SU-DHL-6 (cell line): Measurements from ENCODE around the gene SLC6A7.

Experiments used
- EZH2phosphoT487 ChIP-seq: fragments of 200-600 bp; sonication (generic), shearing (Covaris generic); conservative IDR thresholded peaks from 2 replicates; pipeline ENCODE4 v1.6.1; 2018; ENCODE audit warnings: mild to moderate bottlenecking, antibody characterized with exemption, low read length, moderate library complexity, mixed read lengths
- TF ChIP-seq, protein P1 (sequence below): fragments of 200-600 bp; sonication (generic); IDR thresholded peaks from one replicate; pipeline ENCODE4 v1.5.1; 2017; ENCODE audit warnings: antibody characterized with exemption, mild to moderate bottlenecking, low read length, moderate library complexity; ENCODE audit not compliant: insufficient read depth, poor library complexity, severe bottlenecking

DNA sequence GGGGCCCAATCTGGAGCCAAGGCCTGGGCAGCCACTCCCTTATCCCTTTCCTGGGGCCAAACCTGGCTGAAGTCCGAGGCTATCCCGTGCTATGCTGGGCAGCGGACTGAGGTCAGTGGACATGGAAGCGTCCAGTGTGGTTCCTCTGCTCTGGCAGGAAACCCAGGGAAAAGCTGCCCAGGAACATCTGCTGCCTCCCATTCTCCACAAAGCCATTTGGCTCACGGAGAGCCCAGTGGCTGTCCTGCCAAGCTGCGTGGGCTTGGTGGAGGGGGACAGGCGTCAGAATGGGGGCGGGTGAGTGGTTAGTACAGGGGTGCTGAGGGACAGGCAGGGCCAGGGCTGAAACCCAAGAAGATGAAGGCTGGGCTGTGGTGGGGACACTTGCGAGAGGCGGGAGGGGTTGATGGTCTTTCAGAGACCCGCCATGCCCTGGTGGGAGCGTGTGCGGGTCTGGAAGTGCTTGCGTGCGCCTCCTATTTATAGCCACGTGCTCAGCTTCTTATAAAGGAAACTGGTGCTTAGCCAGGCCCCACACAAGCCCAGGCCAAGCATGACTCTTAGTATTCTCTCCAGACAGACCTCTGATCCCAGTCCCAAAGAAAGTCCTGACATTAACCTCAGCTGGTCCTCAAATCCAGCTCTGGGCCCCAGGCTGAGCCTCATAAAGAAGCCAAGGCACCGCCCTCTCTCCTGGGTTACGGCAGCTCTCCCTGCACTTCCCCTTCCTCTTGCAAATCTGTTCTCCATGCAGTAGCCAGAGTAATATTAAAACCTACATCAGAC lies 9.4 kb upstream of the SLC6A7 start:
- TF ChIP-seq, protein P1, sequence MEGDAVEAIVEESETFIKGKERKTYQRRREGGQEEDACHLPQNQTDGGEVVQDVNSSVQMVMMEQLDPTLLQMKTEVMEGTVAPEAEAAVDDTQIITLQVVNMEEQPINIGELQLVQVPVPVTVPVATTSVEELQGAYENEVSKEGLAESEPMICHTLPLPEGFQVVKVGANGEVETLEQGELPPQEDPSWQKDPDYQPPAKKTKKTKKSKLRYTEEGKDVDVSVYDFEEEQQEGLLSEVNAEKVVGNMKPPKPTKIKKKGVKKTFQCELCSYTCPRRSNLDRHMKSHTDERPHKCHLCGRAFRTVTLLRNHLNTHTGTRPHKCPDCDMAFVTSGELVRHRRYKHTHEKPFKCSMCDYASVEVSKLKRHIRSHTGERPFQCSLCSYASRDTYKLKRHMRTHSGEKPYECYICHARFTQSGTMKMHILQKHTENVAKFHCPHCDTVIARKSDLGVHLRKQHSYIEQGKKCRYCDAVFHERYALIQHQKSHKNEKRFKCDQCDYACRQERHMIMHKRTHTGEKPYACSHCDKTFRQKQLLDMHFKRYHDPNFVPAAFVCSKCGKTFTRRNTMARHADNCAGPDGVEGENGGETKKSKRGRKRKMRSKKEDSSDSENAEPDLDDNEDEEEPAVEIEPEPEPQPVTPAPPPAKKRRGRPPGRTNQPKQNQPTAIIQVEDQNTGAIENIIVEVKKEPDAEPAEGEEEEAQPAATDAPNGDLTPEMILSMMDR: no peak
- TF ChIP-seq EZH2phosphoT487: no peak
